HepG2 (cell line): Measurements from ENCODE around the gene FBLL1. TPM values are rescaled to one million over a fixed set of nuclear protein-coding genes. Genes with fewer than 3 reads are reported as not detected.
A peak's percentile ranks its signal among the peaks of the same experiment; 100 is the strongest.

Experiments used
- ATM ChIP-seq: fragments of 450-650 bp; IDR thresholded peaks from 2 replicates; pipeline ENCODE4 v1.7.1; 2017; ENCODE audit warnings: mild to moderate bottlenecking, borderline replicate concordance
- FOSL1 ChIP-seq: sonication (generic); formaldehyde crosslinking; IDR thresholded peaks from 2 replicates; pipeline ENCODE4 v1.9.0; 2021; ENCODE audit warnings: missing genetic modification reagents, borderline replicate concordance
- GATAD1 ChIP-seq: IDR thresholded peaks from 2 replicates; pipeline ENCODE4 v1.6.1; 2016; ENCODE audit warnings: missing genetic modification reagents, missing compliant biosample characterization
- NFATC3 ChIP-seq: sonication (generic); formaldehyde crosslinking; IDR thresholded peaks from 2 replicates; pipeline ENCODE4 v1.5.1; 2020; ENCODE audit warnings: mild to moderate bottlenecking, missing genetic modification reagents
- RFX5 ChIP-seq: IDR thresholded peaks from 2 replicates; pipeline ENCODE4 v1.6.1; 2011; ENCODE audit warnings: low read depth, low read length, improper control_type of control experiment
- TBP ChIP-seq: sonication (generic); formaldehyde crosslinking; IDR thresholded peaks from 2 replicates; pipeline ENCODE4 v1.5.0; 2020; ENCODE audit warnings: missing genetic modification reagents
- TFDP1 ChIP-seq: IDR thresholded peaks from 2 replicates; pipeline ENCODE4 v1.6.1; 2016; ENCODE audit warnings: missing compliant biosample characterization, missing genetic modification reagents, borderline replicate concordance
- TOE1 ChIP-seq: sonication (generic); formaldehyde crosslinking; IDR thresholded peaks from 2 replicates; pipeline ENCODE4 v1.4.0; 2020; ENCODE audit warnings: mild to moderate bottlenecking, missing genetic modification reagents
- TP53 ChIP-seq: sonication (generic); formaldehyde crosslinking; conservative IDR thresholded peaks from 2 replicates; pipeline ENCODE4 v1.4.0; 2020; ENCODE audit warnings: missing genetic modification reagents
- U2AF1 ChIP-seq: fragments of 200-400 bp; formaldehyde crosslinking; optimal IDR thresholded peaks from 2 replicates; pipeline ENCODE3; 2017; ENCODE audit warnings: mild to moderate bottlenecking, low read depth, low read length
- ZNF317 ChIP-seq: sonication (generic); formaldehyde crosslinking; IDR thresholded peaks from 2 replicates; pipeline ENCODE4 v1.5.0; 2020; ENCODE audit warnings: mild to moderate bottlenecking, missing genetic modification reagents
- ZNF572 ChIP-seq: sonication (generic); formaldehyde crosslinking; IDR thresholded peaks from 2 replicates; pipeline ENCODE4 v1.5.1; 2020; ENCODE audit warnings: mild to moderate bottlenecking, missing genetic modification reagents
- ZNF749 ChIP-seq: sonication (generic); formaldehyde crosslinking; IDR thresholded peaks from 2 replicates; pipeline ENCODE4 v1.8.0; 2022; ENCODE audit warnings: mild to moderate bottlenecking, missing genetic modification reagents, moderate library complexity, borderline replicate concordance
- ZNF777 ChIP-seq: sonication (generic); formaldehyde crosslinking; IDR thresholded peaks from 2 replicates; pipeline ENCODE4 v1.4.0; 2020; ENCODE audit warnings: missing genetic modification reagents
- polyA plus RNA-seq, 8 experiments: library from polyadenylated mRNA; depleted of rRNA in 3 of 8; stranded (reverse) in 7 of 8; unstranded in 1 of 8; fragments of >200 nt; fragmentation: Illumina TruSeq in 4 of 8; extraction: Trizol in 4 of 8; gene quantifications; 2 replicates each; pipeline versions ENCODE4 v1.2.1 to v1.2.3, GENCODE V29; 2011 to 2016; ENCODE audit warnings: low read depth in 4 of 8, missing spikeins in 1 of 8, mixed read lengths in 1 of 8; ENCODE audit not compliant: insufficient read depth in 1 of 8
- total RNA-seq, 5 experiments: library from RNA; depleted of rRNA; stranded (reverse); fragments of >200 nt; fragmentation: Illumina TruSeq; extraction: Trizol; gene quantifications; 2 replicates each; pipeline ENCODE4 v1.2.3, GENCODE V29; 2016; ENCODE audit warnings: low read depth in 1 of 5
- TF ChIP-seq, protein P1 (sequence below): IDR thresholded peaks from 2 replicates; pipeline ENCODE4 v1.6.1; 2016; ENCODE audit warnings: mild to moderate bottlenecking, missing biosample characterization, missing genetic modification reagents
- TF ChIP-seq, protein P2 (sequence below): sonication (generic); formaldehyde crosslinking; IDR thresholded peaks from 2 replicates; pipeline ENCODE4 v1.5.0; 2020; ENCODE audit warnings: mild to moderate bottlenecking, missing genetic modification reagents, borderline replicate concordance
- TF ChIP-seq, protein P3 (sequence below): sonication (generic); formaldehyde crosslinking; IDR thresholded peaks from 2 replicates; pipeline ENCODE4 v1.5.1; 2020; ENCODE audit warnings: missing genetic modification reagents, mild to moderate bottlenecking, borderline replicate concordance

The FBLL1 gene
- total and polyA plus RNA-seq, 2 of the 13 experiments (the other 11 are each of a cell fraction or from before 2014, with no cell fraction given) = 0.17 to 0.18 TPM

DNA sequence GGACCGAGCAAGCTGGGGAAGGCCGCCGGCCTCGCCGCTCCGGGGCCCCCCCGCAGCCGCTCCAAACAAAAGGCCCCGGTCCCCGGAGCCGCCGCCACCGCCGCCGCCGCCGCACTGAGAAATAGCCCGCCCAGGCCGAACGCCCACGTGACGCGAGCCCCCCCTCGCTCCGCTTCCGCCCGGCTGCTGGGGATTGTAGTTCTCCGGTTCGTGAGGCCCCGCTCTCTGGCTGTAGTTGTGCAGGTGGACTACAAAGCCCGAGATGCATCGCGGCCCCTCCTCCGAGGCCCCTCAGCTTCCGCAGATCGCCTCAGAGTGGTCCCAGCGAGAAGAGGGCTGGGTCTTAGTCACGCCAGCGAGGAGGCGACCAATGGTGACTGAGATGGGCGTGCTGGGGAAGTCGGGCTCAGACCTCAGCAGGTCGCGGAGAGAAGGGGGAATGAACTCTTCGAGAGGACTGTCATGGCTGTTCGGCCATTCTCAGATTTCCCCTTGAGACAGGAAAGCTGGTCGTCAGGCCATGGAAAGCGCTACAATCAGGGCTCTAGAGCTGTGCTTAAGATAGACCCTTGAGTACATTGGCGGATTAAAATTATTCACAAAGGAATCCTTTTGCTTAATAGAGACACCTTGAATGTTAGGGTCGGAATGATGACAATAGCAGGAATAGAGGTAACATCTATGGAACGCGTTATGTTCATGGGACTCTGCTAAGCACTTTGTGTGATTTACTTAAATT lies 50.6 kb downstream of the FBLL1 start (continued):
- TF ChIP-seq ZNF317 (CRISPR knock-in tag) (0 out of 2 replicates have a peak, but pooled peaks have one; percentile 31), U2AF1 (no peak), FOSL1 (no peak), NFATC3 (0 out of 2 replicates have a peak, but pooled peaks have one; percentile 16), TP53 (CRISPR knock-in tag) (no peak), RFX5 (no peak), ZNF777 (CRISPR knock-in tag) (no peak), TBP (0 out of 2 replicates have a peak, but pooled peaks have one; percentile 34), GATAD1 (CRISPR knock-in tag) (peak; percentile 78), ZNF572 (no peak), TOE1 (CRISPR knock-in tag) (no peak), ATM (no peak), TFDP1 (peak; percentile 72; the same call in 1 of the 2 replicates), ZNF749 (CRISPR knock-in tag) (no peak)
- TF ChIP-seq, protein P1, sequence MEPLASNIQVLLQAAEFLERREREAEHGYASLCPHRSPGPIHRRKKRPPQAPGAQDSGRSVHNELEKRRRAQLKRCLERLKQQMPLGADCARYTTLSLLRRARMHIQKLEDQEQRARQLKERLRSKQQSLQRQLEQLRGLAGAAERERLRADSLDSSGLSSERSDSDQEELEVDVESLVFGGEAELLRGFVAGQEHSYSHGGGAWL (CRISPR knock-in tag) = no peak
- TF ChIP-seq, protein P2, sequence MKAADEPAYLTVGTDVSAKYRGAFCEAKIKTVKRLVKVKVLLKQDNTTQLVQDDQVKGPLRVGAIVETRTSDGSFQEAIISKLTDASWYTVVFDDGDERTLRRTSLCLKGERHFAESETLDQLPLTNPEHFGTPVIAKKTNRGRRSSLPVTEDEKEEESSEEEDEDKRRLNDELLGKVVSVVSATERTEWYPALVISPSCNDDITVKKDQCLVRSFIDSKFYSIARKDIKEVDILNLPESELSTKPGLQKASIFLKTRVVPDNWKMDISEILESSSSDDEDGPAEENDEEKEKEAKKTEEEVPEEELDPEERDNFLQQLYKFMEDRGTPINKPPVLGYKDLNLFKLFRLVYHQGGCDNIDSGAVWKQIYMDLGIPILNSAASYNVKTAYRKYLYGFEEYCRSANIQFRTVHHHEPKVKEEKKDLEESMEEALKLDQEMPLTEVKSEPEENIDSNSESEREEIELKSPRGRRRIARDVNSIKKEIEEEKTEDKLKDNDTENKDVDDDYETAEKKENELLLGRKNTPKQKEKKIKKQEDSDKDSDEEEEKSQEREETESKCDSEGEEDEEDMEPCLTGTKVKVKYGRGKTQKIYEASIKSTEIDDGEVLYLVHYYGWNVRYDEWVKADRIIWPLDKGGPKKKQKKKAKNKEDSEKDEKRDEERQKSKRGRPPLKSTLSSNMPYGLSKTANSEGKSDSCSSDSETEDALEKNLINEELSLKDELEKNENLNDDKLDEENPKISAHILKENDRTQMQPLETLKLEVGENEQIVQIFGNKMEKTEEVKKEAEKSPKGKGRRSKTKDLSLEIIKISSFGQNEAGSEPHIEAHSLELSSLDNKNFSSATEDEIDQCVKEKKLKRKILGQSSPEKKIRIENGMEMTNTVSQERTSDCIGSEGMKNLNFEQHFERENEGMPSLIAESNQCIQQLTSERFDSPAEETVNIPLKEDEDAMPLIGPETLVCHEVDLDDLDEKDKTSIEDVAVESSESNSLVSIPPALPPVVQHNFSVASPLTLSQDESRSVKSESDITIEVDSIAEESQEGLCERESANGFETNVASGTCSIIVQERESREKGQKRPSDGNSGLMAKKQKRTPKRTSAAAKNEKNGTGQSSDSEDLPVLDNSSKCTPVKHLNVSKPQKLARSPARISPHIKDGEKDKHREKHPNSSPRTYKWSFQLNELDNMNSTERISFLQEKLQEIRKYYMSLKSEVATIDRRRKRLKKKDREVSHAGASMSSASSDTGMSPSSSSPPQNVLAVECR (CRISPR knock-in tag) = peak; percentile 60; the same call in 1 of the 2 replicates
- TF ChIP-seq, protein P3, sequence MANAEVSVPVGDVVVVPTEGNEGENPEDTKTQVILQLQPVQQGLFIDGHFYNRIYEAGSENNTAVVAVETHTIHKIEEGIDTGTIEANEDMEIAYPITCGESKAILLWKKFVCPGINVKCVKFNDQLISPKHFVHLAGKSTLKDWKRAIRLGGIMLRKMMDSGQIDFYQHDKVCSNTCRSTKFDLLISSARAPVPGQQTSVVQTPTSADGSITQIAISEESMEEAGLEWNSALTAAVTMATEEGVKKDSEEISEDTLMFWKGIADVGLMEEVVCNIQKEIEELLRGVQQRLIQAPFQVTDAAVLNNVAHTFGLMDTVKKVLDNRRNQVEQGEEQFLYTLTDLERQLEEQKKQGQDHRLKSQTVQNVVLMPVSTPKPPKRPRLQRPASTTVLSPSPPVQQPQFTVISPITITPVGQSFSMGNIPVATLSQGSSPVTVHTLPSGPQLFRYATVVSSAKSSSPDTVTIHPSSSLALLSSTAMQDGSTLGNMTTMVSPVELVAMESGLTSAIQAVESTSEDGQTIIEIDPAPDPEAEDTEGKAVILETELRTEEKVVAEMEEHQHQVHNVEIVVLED (CRISPR knock-in tag) = peak; percentile 93
